ENCODE measurements around the gene POLR2A. TPM values are rescaled to one million over a fixed set of nuclear protein-coding genes. Genes with fewer than 3 reads are reported as not detected.

The POLR2A gene
- total and polyA plus RNA-seq, 2 donors (not counting 3 experiments of a cell fraction or from before 2014, with no cell fraction given): 45.9 to 145 TPM

- Histone ChIP-seq H2AFZ (ENCODE audit: low read depth, low read length) (no peak overlapping the region), H4K20me1 (replicated peaks; ENCODE audit: control insufficient read depth, extremely low read depth, insufficient read depth, low read length) (no peaks in the 10 kb centered on the region), H3K79me2 (ENCODE audit: control insufficient read depth, insufficient read depth, low read length) (peaks cover 18% of the 10 kb centered on the region), H3K36me3 (ENCODE audit: control insufficient read depth in 2 of 2, extremely low read depth in 1 of 2, insufficient read depth in 2 of 2, low read length in 2 of 2) (peaks cover 0 to 16% of the 10 kb centered on the region in 2 experiments), H3K9ac (replicated peaks; ENCODE audit: extremely low read depth, insufficient read depth, low read length) (no peak overlapping the region), H3K27me3 (ENCODE audit: control insufficient read depth in 2 of 2, insufficient read depth in 2 of 2, low read length in 2 of 2) (no peaks in the 10 kb centered on the region), H3K27ac (ENCODE audit: insufficient read depth, low read depth, low read length) (no peak overlapping the region), H3K4me3 (replicated peaks in 1 of 3; ENCODE audit: insufficient read depth in 1 of 3, low read depth in 1 of 3, low read length in 3 of 3) (no peak overlapping the region), H3K9me1 (replicated peaks; ENCODE audit: control insufficient read depth, extremely low read depth, insufficient read depth, low read length) (no peaks in the 10 kb centered on the region), H3K4me2 (ENCODE audit: insufficient read depth, low read length) (no peak overlapping the region), H3K9me3 (replicated peaks; ENCODE audit: control insufficient read depth, insufficient read depth, low read length) (no peaks in the 10 kb centered on the region), H3K4me1 (ENCODE audit: control insufficient read depth, extremely low read depth, insufficient read depth, low read length) (no peaks in the 10 kb centered on the region)
- peak; percentile 53 for DNase-seq (ENCODE audit: low read depth, low spot score)
- POLR2A ChIA-PET: interaction anchor here (0.6 to 1.1 kb wide), 2 partner anchors 18 to 66 kb away, joined by 4 to 11 read pairs; partner anchors contain the start of gene POLR2A
- no TSS peak for BruUV-seq (replicated peaks)
- CTCF ChIA-PET: interaction anchor here (0.8 to 3.3 kb wide), 4 partner anchors 13 to 122 kb away, joined by 3 to 11 read pairs (median 6); partner anchors contain the start of gene ZBTB4
- intact Hi-C loops (cut with micrococcal nuclease) (no loop called here), dilution Hi-C loops (cut with MboI; ENCODE audit: extremely low pct_ligation_motif_present, low sequenced_read_pairs) (no loop called here)
- FAIRE-seq: peak; percentile 83
- no peak for TF ChIP-seq GATA2 (IDR thresholded peaks at IDR 0.05; ENCODE audit: insufficient read depth, insufficient read length, low read depth, low read length)
- TF ChIP-seq MYC (IDR thresholded peaks at IDR 0.05; ENCODE audit: low read depth, low read length): no peak
- TF ChIP-seq POLR2AphosphoS5 (IDR thresholded peaks at IDR 0.05; ENCODE audit: insufficient read depth, low read depth, low read length): no peak
- no peak for TF ChIP-seq EZH2 (IDR thresholded peaks at IDR 0.05; ENCODE audit: borderline replicate concordance, low read depth, low read length, severe bottlenecking)
- no peak for TF ChIP-seq POLR2A (IDR thresholded peaks at IDR 0.05; ENCODE audit: low read depth, low read length)
- TF ChIP-seq JUN (IDR thresholded peaks at IDR 0.05; ENCODE audit: borderline replicate concordance, insufficient read depth, insufficient read length, low read depth): no peak
- no peak for TF ChIP-seq FOS (IDR thresholded peaks at IDR 0.05; ENCODE audit: borderline replicate concordance, insufficient read depth, low read length)
- TF ChIP-seq MAX (IDR thresholded peaks at IDR 0.05; ENCODE audit: insufficient read depth, insufficient read length): no peak
- TF ChIP-seq CTCF (IDR thresholded peaks at IDR 0.05; ENCODE audit: extremely low read depth in 1 of 2, insufficient read depth in 1 of 2, low read depth in 1 of 2, low read length in 2 of 2): no peak
Observed at GRCh38 chr17:7466639-7467341, 17.4 kb upstream of the POLR2A start.

Data from endothelial cell of umbilical vein (primary cell).